Spleen (tissue), 11 donors: Measurements from ENCODE around the gene ART4. TPM values are rescaled to one million over a fixed set of nuclear protein-coding genes. Genes with fewer than 3 reads are reported as not detected.

ENCODE experiments used
- DNase-seq: peaks from one replicate; pipeline ENCODE4 v3.0.0-alpha.2; 2020
- H3K27ac ChIP-seq, 8 donors: fragments of 200-600 bp; sonication (generic) in 7 of 8; 1 replicate in 4 of 8; 2 replicates in 4 of 8; pipeline versions ENCODE4 v1.5.0 to v1.8.0; 2016 to 2021; ENCODE audit warnings: inconsistent platforms in 4 of 8, mild to moderate bottlenecking in 4 of 8, moderate library complexity in 1 of 8
- H3K27me3 ChIP-seq, 7 donors: fragments of 200-600 bp; sonication (generic) in 6 of 7; replicated peaks in 1 of 7; 1 replicate in 4 of 7; 2 replicates in 3 of 7; pipeline versions ENCODE4 v1.5.0 to v1.8.0; 2016 to 2021; ENCODE audit warnings: inconsistent platforms in 3 of 7, mild to moderate bottlenecking in 1 of 7
- H3K36me3 ChIP-seq, 6 donors: fragments of 200-600 bp; sonication (generic) in 5 of 6; 1 replicate in 4 of 6; 2 replicates in 2 of 6; pipeline versions ENCODE4 v1.5.0 to v1.8.0; 2016 to 2021; ENCODE audit warnings: inconsistent platforms in 2 of 6
- H3K4me1 ChIP-seq, 6 donors: fragments of 200-600 bp; sonication (generic) in 5 of 6; 1 replicate in 3 of 6; 2 replicates in 3 of 6; pipeline versions ENCODE4 v1.5.0 to v1.8.0; 2016 to 2021; ENCODE audit warnings: inconsistent platforms in 3 of 6
- H3K4me3 ChIP-seq, 8 donors: fragments of 200-600 bp; sonication (generic) in 7 of 8; 1 replicate in 4 of 8; 2 replicates in 4 of 8; pipeline versions ENCODE4 v1.5.0 to v1.8.0; 2016 to 2021; ENCODE audit warnings: inconsistent platforms in 4 of 8, mild to moderate bottlenecking in 4 of 8, moderate library complexity in 2 of 8
- H3K9me3 ChIP-seq, 8 donors: fragments of 200-600 bp; sonication (generic) in 7 of 8; 1 replicate in 4 of 8; 2 replicates in 4 of 8; pipeline versions ENCODE4 v1.5.0 to v1.8.0; 2016 to 2021; ENCODE audit warnings: inconsistent platforms in 4 of 8
- CTCF ChIP-seq, 11 experiments: fragments of 200-600 bp in 7 of 11; fragments of 450-650 bp in 4 of 11; sonication (generic) in 4 of 11; IDR thresholded peaks in 8 of 11; conservative IDR thresholded peaks in 3 of 11; 1 replicate in 7 of 11; 2 replicates in 4 of 11; pipeline versions ENCODE4 v1.4.0 to v1.8.0; 2016 to 2021; ENCODE audit warnings: antibody characterized with exemption in 11 of 11, inconsistent platforms in 4 of 11, mild to moderate bottlenecking in 1 of 11
- POLR2A ChIP-seq, 3 donors: fragments of 450-650 bp; IDR thresholded peaks; one replicate each; pipeline ENCODE4 v1.5.1; 2017; ENCODE audit warnings: antibody characterized with exemption in 3 of 3, mild to moderate bottlenecking in 1 of 3
- POLR2AphosphoS5 ChIP-seq, 3 donors: sonication (generic); formaldehyde crosslinking; IDR thresholded peaks; one replicate each; pipeline ENCODE4 v1.5.1; 2017; ENCODE audit warnings: antibody characterized with exemption in 3 of 3
- WGBS, 5 donors: extraction: QIAGEN DNeasy Blood & Tissue Kit in 3 of 5; methylation state at CpG; one replicate each; pipeline versions ENCODE4 v1.1.5 to v1.1.7; 2013 to 2018; 5-methylcytosine and 5-hydroxymethylcytosine counted together
- intact Hi-C: fragments of 100-400 bp; cut with DNase I; formaldehyde crosslinking; loops from one replicate; pipeline ENCODE4 v1.15.0; 2023; ENCODE audit warnings: low total_unique reads
- polyA plus RNA-seq, 3 donors: library from polyadenylated mRNA; stranded (reverse); fragments of 200-250 nt; gene quantifications; one replicate each; pipeline ENCODE4 v1.2.1, GENCODE V29; 2013
- total RNA-seq, 7 donors: library from RNA; depleted of rRNA in 3 of 7; stranded (reverse); fragments of >200 nt in 3 of 7; fragmentation: NEBNext Ultra II Directional in 4 of 7; extraction: Animal tissue kit (Norgen Biotek cat#: 25700) in 4 of 7; gene quantifications; one replicate each; pipeline versions ENCODE4 v1.1.0 to v1.2.1, GENCODE V29; 2016 to 2021
- donor health status: healthy with polysubstance abuse.
- donor health status: DM: no; HTN: no; CAD: no; lungs with moderate emphysema.
- donor health status: DM: no; HTN: no; CAD: no.
- donor health status: Bipolar disorder and iron deficiency.
- donor health status: healthy.
- donor health status: DM: no; HTN: no; CAD: no.
- donor health status: DM: yes; HTN: yes; CAD: no.

ART4 gene
- total and polyA plus RNA-seq, 10 donors: 2.3 to 46.1 (median 18.1) TPM

DNA sequence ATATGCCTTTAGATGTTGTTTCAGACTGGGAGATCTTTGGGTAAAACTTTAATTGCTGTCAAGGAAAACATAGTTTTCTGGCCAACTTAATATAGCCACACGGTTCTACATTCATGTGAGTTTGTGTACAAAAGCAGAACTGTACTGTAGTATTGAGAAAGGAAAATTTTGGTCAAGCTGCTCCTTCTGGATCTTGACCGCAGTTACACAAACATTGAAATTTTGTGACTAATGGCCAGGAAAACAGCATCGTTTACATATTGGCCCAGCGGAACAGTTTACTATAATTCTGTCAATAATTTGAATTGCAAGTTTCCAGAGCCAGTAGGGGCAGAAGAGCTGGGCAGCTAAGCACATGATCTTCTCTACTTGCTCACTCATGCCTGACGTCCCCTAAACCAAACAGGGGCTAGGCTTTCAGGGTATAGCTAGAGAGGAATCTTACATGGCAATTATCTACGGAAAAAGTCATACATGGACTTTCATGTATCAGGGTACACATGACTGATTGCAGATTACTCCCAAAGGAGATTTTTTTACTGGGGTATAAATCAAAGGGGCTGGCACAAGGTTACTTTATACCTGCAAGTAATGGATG lies 11.4 kb upstream of the ART4 start:
- H3K4me3 ChIP-seq: no peak overlapping the region
- intact Hi-C loops: no loop called here
- WGBS, 5 donors: 76 to 83% (median 80%) methylated on average over 6 of the region's 6 CpGs
- TF ChIP-seq POLR2A (IDR thresholded peaks at IDR 0.05) (no peak), CTCF (IDR thresholded peaks at IDR 0.05 in 8 of 11, conservative IDR thresholded peaks at IDR 0.05 in 3 of 11) (no peak), POLR2AphosphoS5 (IDR thresholded peaks at IDR 0.05) (no peak)
- H3K9me3 ChIP-seq: peaks cover 0 to 15% (median 9%) of the 10 kb centered on the region in 8 donors
- no peaks in the 10 kb centered on the region for H3K4me1 ChIP-seq
- H3K27me3 ChIP-seq: no peaks in the 10 kb centered on the region
- H3K27ac ChIP-seq: no peak overlapping the region
- no peak for DNase-seq
- H3K36me3 ChIP-seq: no peaks in the 10 kb centered on the region

DNA sequence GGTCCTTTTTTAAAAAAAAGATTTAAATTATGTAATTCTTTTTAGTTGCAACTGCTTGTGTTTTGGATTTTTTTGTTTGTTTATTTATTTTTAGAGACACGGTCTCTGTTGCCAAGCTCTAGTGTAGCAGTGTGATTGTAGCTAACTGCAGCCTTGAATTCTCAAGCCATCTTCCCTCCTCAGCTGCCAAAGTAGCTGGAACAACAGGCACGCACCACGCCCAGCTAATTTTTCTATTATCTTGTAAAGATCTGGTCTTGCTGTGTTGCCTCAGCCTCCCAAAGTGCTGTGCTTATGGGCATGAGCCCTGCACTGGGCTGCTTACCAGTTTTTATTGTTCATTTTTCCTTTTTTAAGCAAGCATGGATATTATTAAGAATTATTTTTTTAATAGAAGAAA lies 10.6 kb upstream of the ART4 start:
- no peak for TF ChIP-seq POLR2A (IDR thresholded peaks at IDR 0.05)
- TF ChIP-seq CTCF (IDR thresholded peaks at IDR 0.05 in 8 of 11, conservative IDR thresholded peaks at IDR 0.05 in 3 of 11): no peak
- TF ChIP-seq POLR2AphosphoS5 (IDR thresholded peaks at IDR 0.05): no peak
- DNase-seq: no peak
- no peak overlapping the region for H3K27ac ChIP-seq
- intact Hi-C loops: no loop called here
- no peak overlapping the region for H3K4me3 ChIP-seq
- WGBS, 5 donors: 68 to 87% (median 84%) methylated on average over 3 of the region's 3 CpGs
- no peaks in the 10 kb centered on the region for H3K4me1 ChIP-seq
- H3K9me3 ChIP-seq: peaks cover 0 to 8% (median 2%) of the 10 kb centered on the region in 8 donors
- H3K27me3 ChIP-seq: no peaks in the 10 kb centered on the region
- no peaks in the 10 kb centered on the region for H3K36me3 ChIP-seq

GRCh38 chr12:14852880-14853279 lies 9.6 kb upstream of the ART4 start:
- Histone ChIP-seq H3K27me3 (no peaks in the 10 kb centered on the region), H3K4me3 (no peak overlapping the region), H3K4me1 (no peaks in the 10 kb centered on the region), H3K36me3 (no peaks in the 10 kb centered on the region), H3K27ac (no peak overlapping the region), H3K9me3 (peaks cover 0 to 8% (median 0%) of the 10 kb centered on the region in 8 donors)
- DNase-seq: no peak
- intact Hi-C loops: no loop called here
- TF ChIP-seq POLR2AphosphoS5 (IDR thresholded peaks at IDR 0.05): no peak

GRCh38 chr12:14850929-14851663 lies 7.8 kb upstream of the ART4 start:
- peaks cover 0 to under 1% (median 0%) of the 10 kb centered on the region in 8 donors for H3K9me3 ChIP-seq
- H3K27ac ChIP-seq: no peak overlapping the region
- DNase-seq: no peak
- H3K27me3 ChIP-seq: no peaks in the 10 kb centered on the region
- intact Hi-C loops: no loop called here
- no peaks in the 10 kb centered on the region for H3K36me3 ChIP-seq
- no peak for TF ChIP-seq POLR2AphosphoS5 (IDR thresholded peaks at IDR 0.05)
- TF ChIP-seq CTCF (IDR thresholded peaks at IDR 0.05 in 8 of 11, conservative IDR thresholded peaks at IDR 0.05 in 3 of 11): no peak
- TF ChIP-seq POLR2A (IDR thresholded peaks at IDR 0.05): no peak
- H3K4me3 ChIP-seq: no peak overlapping the region
- H3K4me1 ChIP-seq: peaks cover 0 to 14% (median 7%) of the 10 kb centered on the region in 6 donors
- 0 to 96% (median 50%) methylated on average over 1 of the region's 1 CpG for WGBS, 5 donors
